ENCODE results near the gene TMEM269.

Gene TMEM269

DNA sequence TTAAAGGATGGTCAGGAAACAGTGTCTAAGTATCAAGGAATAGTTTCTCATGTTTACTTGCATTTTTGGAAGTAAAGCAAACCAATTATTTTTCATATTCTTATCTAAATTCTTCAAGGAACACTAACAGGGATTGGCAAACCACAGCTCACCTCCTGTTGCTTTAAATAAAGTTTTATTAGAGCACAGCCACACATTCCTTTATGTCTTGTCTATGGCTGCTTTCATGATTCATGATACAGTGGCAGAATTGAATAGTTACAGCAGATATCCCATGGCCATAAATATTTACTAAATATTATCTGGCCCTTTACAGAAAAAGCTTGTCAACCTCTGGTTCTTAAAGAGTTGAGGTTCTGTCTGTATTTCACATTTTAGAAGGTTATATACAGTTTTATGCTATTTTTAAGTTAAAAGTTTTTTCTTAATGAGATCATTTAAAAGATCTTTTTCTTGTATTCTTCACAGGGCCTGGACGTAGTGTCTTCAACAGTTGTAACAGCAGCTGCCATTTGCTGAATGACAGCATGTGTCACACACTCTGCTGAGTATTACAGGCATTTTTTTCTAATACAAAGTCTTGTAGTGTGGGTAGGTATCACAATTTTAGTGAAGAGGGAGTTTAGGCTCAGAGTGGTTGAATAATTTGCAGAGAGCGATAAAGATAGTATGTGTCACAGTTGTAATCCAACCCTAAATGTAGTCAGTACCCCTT lies 64.2 kb downstream of the TMEM269 start:
- no peak for DNase-seq (ENCODE audit: low read depth)

DNA sequence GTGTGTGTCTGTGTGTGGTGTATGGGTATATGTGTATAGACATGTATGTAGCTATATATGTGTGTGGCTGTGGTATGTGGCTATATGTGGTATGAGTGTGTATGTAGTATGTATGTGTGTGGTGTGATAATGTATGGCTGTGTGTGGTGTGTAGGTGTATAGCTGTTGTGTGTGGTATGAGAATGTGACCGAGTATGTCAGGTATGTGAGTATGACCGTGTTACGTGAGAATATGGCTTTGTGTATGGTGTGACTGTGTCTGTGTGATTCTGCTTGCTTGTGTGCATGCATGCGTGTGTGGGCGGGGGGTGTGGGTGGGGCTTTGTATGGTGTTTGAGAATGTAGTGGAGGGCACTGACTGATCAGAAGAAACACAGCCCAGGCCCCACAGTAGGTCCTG lies 65.2 kb downstream of the TMEM269 start:
- DNase-seq (ENCODE audit: low read depth), result no peak

Measured in activated T-cell treated with anti-CD3 and anti-CD28 coated beads for 1 hour (primary cell).